IgD-negative memory B cell (primary cell): ENCODE results near the gene PDZD4. TPM values are rescaled to one million over a fixed set of nuclear protein-coding genes. Genes with fewer than 3 reads are reported as not detected.
A peak's percentile ranks its signal among the peaks of the same experiment; 100 is the strongest.

ENCODE experiments used
- H3K27ac Mint-ChIP-seq, 3 donors: one replicate each; pipeline ENCODE4 v1.8.0; 2020 to 2022; ENCODE audit warnings: mild to moderate bottlenecking in 3 of 3, mixed read lengths in 3 of 3, moderate library complexity in 1 of 3
- H3K27me3 Mint-ChIP-seq: one replicate; pipeline ENCODE4 v1.8.0; 2021; ENCODE audit warnings: mixed read lengths
- H3K36me3 Mint-ChIP-seq: one replicate; pipeline ENCODE4 v1.8.0; 2020; ENCODE audit warnings: mild to moderate bottlenecking, mixed read lengths
- H3K4me1 Mint-ChIP-seq, 3 donors: one replicate each; pipeline ENCODE4 v1.8.0; 2020 to 2022; ENCODE audit warnings: mixed read lengths in 3 of 3, mild to moderate bottlenecking in 1 of 3
- H3K4me3 Mint-ChIP-seq, 4 donors: one replicate each; pipeline ENCODE4 v1.8.0; 2020 to 2022; ENCODE audit warnings: mild to moderate bottlenecking in 4 of 4, mixed read lengths in 4 of 4, moderate library complexity in 3 of 4
- H3K9me3 Mint-ChIP-seq, 3 donors: one replicate each; pipeline ENCODE4 v1.8.0; 2020 to 2021; ENCODE audit warnings: mixed read lengths in 3 of 3, mild to moderate bottlenecking in 1 of 3
- polyA plus RNA-seq: library from polyadenylated mRNA; unstranded; fragments of 300-500 nt; fragmentation: Illumina TruSeq; gene quantifications from one replicate; pipeline ENCODE4 v1.2.3, GENCODE V29; 2021

The PDZD4 gene
- polyA plus RNA-seq, 1 donor from 2014 or later: 0.15 TPM

DNA sequence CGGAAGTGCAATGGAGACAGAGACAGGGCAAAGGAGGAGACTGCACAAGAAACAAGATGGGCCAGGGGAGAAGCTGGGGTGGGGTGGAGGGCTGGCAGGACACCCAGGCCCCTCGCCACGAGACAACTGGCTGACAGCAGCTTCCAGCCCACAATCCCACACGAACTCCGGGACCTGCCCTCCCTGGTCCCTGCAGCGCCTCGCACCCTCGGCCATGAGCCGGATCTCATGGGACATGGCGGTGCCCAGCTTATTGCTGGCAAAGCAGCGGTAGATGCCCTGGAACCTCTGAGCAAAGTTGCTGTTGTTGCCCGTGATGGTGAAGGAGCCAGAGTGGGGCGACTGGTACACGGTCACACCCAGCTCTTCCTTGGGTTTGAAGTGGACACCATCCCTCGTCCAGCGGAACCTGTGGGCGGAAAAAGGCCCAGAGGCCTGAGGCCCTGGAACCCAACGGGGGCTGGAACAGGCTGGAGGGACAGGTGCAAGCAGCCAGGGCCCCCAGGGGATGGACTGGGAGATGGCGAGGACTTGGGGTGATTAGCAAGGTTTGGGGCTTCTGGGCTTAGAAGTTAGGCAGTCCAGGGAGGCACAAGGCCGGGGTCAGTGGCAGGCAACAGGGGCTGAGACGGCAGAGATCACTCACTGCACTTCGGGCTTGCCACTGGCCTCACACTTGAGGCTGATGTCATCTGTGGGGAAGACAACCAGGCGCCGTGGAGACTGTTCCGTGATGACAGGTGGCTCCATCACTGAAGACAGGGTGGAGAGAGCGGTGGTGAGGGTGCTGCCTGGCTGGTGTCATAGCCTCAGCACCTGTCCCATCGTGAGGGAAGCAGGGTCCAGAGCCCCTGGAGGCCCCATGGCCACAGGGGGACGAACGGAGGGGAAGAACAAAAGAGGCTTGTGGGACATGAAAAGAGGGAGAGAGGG lies 41.9 kb upstream of the PDZD4 start:
- H3K9me3 Mint-ChIP-seq: peaks cover 0 to 3% (median 0%) of the 10 kb centered on the region in 3 donors
- no peak overlapping the region for H3K4me3 Mint-ChIP-seq
- H3K36me3 Mint-ChIP-seq: peaks cover 3% of the 10 kb centered on the region
- H3K27ac Mint-ChIP-seq: peak overlapping the region in 1 of 3 donors; percentile 39
- H3K4me1 Mint-ChIP-seq: no peaks in the 10 kb centered on the region
- H3K27me3 Mint-ChIP-seq: peaks cover 10% of the 10 kb centered on the region

DNA sequence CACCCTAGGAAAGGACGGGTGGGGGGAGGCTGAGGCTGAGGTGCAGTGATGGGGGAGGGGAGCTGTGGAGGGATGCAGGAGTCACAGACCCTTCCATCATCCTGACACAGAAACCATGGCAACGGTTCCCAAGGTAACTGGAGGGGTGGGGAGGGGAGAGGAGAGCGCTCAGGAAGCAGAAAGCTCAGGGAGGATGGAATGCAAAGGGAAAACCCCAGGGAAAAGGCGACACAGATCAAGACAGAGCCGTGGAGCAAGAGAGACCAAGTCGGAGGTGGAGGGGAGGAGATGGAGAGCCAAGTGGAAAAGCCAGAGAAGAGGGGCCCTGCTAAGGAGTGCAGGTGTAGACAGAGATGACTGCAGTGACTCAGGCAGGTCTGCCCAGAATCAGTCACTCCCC lies 41.1 kb upstream of the PDZD4 start:
- Mint-ChIP-seq H3K27ac (no peak overlapping the region), H3K4me3 (no peak overlapping the region), H3K9me3 (peaks cover 0 to 3% (median 0%) of the 10 kb centered on the region in 3 donors), H3K36me3 (peaks cover 3% of the 10 kb centered on the region), H3K27me3 (peaks cover 11% of the 10 kb centered on the region), H3K4me1 (no peaks in the 10 kb centered on the region)

DNA sequence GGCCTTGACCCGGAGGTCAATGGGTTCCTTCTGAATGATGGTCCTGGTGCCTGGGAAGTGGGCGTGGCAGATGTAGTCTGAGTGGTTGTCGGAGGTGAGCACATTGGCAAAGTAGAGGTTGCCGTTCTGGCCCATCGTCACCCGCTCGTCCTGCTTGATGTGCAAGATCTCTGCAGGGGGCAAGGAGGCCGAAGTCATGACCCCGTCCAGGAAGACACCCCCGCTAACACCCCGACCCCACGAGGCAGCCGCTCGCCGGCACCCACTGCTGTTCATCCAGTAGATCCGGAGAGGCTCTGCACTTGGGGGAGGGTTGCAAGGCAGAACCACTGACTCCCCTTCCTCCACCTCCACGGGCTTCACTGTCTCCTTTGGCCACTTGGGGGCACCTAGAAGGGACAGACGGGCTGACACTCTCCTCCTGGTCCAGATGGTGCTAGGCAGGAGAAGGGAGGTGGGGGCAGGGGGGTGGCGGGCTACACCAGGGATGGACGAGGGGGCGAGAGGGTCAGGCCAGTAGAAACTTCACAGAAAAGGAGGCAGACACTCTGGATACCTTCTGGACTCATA lies 40.5 kb upstream of the PDZD4 start:
- Mint-ChIP-seq H3K27me3 (peaks cover 12% of the 10 kb centered on the region), H3K4me3 (no peak overlapping the region), H3K27ac (no peak overlapping the region), H3K36me3 (peaks cover 3% of the 10 kb centered on the region), H3K9me3 (no peaks in the 10 kb centered on the region), H3K4me1 (no peaks in the 10 kb centered on the region)

DNA sequence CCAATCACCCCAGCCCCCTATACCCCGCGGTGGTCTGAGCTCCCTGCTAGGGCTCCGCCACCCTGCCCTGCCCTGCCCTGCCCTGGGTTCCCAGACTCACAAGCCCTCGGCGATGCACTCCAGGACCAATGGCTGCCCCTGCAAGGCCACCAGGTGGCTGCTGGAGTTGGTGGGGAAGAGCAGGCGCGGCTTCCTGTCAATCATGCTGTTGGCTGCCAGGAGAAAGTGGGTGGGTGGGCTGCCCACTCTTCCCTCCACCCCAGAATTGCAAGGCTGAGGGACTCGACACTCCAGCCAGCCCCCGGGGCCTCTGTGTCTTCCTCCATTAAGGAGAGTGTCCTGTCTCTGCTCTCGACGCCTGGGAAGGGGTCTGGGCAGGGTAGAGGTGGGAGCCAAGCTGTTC lies 39.9 kb upstream of the PDZD4 start:
- no peak overlapping the region for H3K27ac Mint-ChIP-seq
- H3K9me3 Mint-ChIP-seq: no peaks in the 10 kb centered on the region
- no peaks in the 10 kb centered on the region for H3K4me1 Mint-ChIP-seq
- H3K27me3 Mint-ChIP-seq: peaks cover 14% of the 10 kb centered on the region
- peaks cover 3% of the 10 kb centered on the region for H3K36me3 Mint-ChIP-seq
- H3K4me3 Mint-ChIP-seq: no peak overlapping the region

DNA sequence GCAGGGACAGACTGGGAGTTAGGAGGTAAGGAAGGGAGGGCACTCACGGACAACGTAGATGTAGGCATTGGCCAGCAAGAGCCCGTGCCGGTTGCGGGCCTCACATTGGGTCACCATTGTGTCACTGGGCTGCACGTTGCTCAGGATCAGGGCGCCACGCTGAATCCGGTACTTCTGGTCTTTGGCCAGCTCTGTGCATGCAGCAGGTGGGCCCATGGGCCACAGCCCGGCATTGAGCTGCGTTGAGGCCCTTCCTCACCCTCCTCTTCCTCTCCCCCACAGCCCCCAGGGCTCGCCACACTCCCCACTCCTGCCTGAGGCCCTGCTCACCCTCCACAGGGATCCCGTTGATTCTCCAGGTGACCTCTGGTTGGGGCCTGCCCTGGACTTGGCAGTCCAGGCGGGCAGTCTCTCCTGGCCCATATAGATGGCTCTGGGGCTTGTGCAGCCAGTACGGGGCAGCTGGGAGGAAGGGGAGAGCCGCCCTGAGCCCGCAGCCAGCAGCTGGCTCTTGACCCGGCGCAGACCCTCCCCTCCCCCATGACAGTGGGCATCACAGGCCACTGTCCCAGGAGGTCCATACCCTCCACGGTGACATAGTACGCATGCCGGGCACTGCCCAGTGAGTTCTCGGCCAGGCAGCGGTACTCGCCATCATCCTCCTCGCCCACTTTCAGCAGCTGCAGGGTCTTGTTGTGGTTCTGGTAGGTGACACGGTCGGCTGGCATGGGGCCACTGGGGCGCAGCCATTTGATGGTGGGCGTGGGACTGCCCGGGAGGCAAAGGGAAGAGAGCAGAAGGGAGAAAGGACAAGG lies 39.3 kb upstream of the PDZD4 start:
- Mint-ChIP-seq H3K27ac (no peak overlapping the region), H3K4me3 (no peak overlapping the region), H3K4me1 (no peaks in the 10 kb centered on the region), H3K27me3 (peaks cover 14% of the 10 kb centered on the region), H3K9me3 (no peaks in the 10 kb centered on the region), H3K36me3 (peaks cover 2% of the 10 kb centered on the region)

DNA sequence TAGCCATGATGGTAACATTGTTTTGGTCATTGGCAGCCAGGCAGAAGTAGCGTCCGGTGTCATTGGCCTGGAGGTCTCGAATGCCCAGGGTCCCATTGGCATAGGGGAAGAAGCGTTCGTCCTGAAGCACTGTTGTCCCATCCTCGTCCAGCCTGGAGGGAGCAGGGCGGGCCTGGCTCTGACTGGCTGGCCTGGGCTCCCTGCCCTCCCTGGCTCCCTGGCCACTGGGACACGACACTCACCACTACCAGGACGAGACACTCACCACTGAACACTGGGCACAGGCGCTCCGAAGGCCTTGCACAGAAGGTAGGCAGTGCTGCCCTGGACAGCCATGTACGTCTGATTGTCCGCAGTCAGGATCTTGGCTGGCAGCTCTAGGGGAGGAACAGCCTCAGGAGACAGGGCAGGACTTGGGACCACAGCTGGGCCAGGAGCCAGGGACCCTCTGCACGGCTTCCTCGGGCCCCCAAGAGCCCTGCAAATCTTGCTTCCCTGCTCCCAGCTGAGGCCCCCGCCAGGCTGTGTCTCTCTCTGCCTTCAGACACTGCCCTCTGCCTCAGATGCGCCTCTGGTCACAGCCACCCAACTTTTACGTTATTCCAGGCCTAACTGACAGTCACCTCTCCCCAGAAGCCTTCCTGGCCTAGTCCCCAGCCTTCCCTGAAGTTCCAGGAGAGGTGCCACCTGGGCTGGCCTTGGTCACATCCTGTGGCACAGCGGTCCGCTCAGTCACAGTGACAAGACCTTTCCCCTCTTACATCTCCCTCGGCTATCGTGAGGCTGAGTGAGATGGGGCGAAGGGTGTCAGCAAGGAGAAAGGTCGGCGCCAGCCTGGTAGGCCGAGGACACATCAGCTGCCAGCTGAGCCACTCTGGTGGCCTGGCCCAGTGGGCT lies 38.5 kb upstream of the PDZD4 start:
- no peaks in the 10 kb centered on the region for H3K4me1 Mint-ChIP-seq
- H3K4me3 Mint-ChIP-seq: no peak overlapping the region
- H3K36me3 Mint-ChIP-seq: peaks cover 1% of the 10 kb centered on the region
- H3K9me3 Mint-ChIP-seq: no peaks in the 10 kb centered on the region
- H3K27ac Mint-ChIP-seq: no peak overlapping the region
- peaks cover 14% of the 10 kb centered on the region for H3K27me3 Mint-ChIP-seq

DNA sequence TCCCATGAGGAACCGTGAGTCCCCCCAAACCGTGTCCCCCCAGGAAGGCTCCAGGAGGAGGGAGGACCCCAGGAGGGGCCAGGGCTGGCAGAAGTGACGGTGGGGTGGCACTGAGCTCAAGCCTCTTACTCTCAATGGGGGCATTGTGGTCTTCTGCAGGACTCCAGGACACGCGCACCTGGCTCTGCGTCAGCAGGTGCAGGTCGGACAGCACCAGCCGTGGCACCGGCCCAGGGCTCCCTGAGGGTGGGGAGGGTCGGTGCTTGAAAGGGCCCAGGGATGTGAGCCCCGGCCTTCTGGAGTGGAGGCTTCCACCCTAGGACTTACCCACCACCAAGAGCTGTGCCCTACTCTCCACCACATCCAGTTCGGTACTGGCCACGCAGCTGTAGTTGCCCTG lies 37.3 kb upstream of the PDZD4 start:
- H3K9me3 Mint-ChIP-seq: no peaks in the 10 kb centered on the region
- peaks cover 11% of the 10 kb centered on the region for H3K27me3 Mint-ChIP-seq
- H3K4me1 Mint-ChIP-seq: no peaks in the 10 kb centered on the region
- no peak overlapping the region for H3K27ac Mint-ChIP-seq
- H3K36me3 Mint-ChIP-seq: peaks cover 1% of the 10 kb centered on the region
- no peak overlapping the region for H3K4me3 Mint-ChIP-seq

DNA sequence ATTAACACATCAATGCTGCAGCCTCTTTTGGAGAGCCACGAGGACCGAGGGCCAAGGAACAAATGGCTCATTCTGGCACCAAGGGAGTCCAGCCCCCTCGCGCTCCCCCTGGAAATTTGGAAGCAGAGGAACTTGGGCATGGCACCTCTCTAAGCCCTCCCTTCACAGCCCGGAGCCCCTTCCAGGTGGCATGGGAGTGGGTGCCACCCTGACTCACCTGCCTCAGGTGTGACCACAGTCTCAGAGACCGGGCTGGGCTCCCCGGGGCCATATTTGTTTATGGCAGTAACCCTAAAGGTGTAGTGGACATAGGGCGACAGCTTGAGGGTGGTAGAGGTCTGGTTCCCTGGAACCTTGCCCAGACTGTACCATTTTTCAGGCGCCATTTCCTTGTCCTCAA lies 36.8 kb upstream of the PDZD4 start:
- Mint-ChIP-seq H3K9me3 (no peaks in the 10 kb centered on the region), H3K27me3 (peaks cover 11% of the 10 kb centered on the region), H3K4me1 (no peaks in the 10 kb centered on the region), H3K36me3 (peaks cover 1% of the 10 kb centered on the region), H3K27ac (no peak overlapping the region), H3K4me3 (no peak overlapping the region)

DNA sequence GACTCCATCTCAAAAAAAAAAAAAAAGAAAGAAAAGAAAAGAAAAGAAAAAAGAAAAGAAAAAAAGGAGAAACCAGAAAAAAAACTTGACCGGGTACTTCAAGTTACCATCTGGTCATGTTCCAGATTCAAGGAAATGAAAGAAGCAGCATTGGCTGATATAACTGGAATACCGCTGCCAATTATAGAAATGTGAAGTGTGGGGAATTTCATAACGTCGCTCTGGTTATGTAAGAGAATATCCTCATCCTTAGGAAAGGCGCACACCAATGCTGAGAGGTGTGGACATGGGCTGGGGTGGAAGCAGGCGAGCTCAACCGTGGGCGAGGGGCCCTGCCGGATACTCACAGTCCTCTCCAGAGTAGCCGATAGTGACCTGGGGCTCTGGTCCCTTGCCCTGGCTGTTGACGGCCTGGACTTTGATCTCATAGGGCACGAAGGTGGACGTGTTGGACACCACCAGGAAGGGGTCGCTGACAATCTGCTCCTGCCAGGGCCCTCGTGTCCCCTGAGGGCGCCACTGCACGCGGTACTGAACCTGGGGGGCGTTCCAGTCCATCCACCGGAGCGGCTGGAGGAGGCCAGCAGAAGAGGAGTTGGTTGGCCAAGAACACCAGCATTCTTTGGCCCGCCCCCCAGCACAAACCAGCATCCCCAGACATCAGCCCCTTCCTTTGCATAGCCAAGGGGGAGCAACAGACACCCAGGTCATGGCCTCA lies 36.1 kb upstream of the PDZD4 start:
- no peaks in the 10 kb centered on the region for H3K9me3 Mint-ChIP-seq
- H3K27ac Mint-ChIP-seq: no peak overlapping the region
- peaks cover 0 to under 1% (median 0%) of the 10 kb centered on the region in 3 donors for H3K4me1 Mint-ChIP-seq
- H3K27me3 Mint-ChIP-seq: peaks cover 11% of the 10 kb centered on the region
- H3K36me3 Mint-ChIP-seq: peaks cover 1% of the 10 kb centered on the region
- peak overlapping the region in 1 of 4 donors; percentile 21 for H3K4me3 Mint-ChIP-seq

DNA sequence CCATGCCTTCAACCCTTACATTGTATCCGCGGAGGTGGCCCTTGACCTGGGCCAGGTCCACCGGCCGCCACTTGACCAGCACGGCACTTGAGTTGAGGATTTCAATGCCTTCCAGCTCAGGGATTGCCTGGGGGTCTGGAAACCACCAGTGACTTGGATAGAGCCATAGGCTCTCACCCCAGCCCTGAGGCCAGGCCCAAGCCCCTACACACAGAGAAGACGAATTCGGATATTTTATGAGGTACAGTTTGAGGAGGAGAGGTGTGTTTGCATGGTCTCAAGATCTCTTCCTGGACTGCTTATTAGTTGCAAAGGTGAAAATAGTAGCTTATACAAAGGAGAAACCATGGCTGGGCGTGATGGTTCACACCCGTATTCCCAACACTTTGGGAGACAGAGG lies 35.3 kb upstream of the PDZD4 start:
- H3K4me1 Mint-ChIP-seq: peaks cover 0 to 8% (median 0%) of the 10 kb centered on the region in 3 donors
- H3K9me3 Mint-ChIP-seq: no peaks in the 10 kb centered on the region
- no peak overlapping the region for H3K4me3 Mint-ChIP-seq
- H3K27me3 Mint-ChIP-seq: peaks cover 10% of the 10 kb centered on the region
- no peak overlapping the region for H3K27ac Mint-ChIP-seq
- no peaks in the 10 kb centered on the region for H3K36me3 Mint-ChIP-seq

DNA sequence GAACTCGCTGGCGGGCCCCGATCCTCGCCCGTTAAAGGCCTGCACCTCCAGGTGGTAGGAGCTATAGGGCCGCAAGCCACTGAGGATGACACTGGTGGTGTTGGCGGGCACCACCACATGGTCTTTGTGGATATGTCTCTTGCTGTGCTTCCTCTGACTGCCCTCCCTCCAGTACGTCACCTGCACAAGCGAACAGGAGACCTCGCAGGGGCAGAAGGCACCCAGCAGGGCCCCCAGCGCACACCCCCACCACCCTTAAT lies 34.9 kb upstream of the PDZD4 start:
- Mint-ChIP-seq H3K36me3 (no peaks in the 10 kb centered on the region), H3K9me3 (no peaks in the 10 kb centered on the region), H3K27ac (no peak overlapping the region), H3K4me1 (peaks cover 0 to 9% (median 0%) of the 10 kb centered on the region in 3 donors), H3K27me3 (peaks cover 7% of the 10 kb centered on the region), H3K4me3 (no peak overlapping the region)

DNA sequence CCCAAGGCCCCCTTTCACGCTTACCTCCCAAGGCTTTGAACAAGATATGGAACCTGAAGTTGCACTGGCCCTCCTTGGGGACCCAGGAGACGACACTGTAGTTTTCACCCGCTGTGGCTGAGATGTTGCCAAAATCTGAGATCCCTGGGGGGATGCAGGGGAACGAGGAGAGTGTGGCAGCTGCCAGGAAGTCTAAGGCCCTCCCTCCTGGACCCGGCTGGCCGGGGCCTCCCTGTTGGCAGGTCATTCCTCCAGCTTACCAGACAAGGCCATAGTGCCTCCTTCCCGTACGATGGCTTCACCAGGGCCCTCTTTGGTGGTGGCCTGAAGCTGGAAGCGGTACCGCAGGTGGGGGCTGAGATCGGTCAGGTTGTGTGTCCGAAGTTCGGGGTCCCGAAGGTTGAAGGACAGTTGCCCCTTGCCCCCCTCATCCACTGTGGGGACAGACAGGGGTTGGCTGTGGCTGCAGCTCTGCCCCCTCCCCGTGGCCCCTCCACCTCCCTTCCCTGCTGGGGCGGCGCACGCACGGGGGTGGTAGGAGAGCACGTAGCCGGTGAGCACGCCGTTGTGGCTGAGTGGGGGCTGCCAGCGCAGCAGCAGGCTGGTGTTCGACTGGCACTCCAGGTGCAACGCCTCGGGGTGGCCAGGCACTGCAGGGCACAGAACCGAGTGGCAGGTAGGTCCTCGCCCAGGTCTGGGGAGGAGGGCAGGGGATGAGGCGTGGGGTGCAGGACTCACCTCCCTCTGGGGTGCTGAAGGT lies 34.4 kb upstream of the PDZD4 start:
- Mint-ChIP-seq H3K27me3 (peaks cover 5% of the 10 kb centered on the region), H3K4me1 (peaks cover 0 to 9% (median 0%) of the 10 kb centered on the region in 3 donors), H3K27ac (no peak overlapping the region), H3K36me3 (no peaks in the 10 kb centered on the region), H3K4me3 (no peak overlapping the region), H3K9me3 (no peaks in the 10 kb centered on the region)

DNA sequence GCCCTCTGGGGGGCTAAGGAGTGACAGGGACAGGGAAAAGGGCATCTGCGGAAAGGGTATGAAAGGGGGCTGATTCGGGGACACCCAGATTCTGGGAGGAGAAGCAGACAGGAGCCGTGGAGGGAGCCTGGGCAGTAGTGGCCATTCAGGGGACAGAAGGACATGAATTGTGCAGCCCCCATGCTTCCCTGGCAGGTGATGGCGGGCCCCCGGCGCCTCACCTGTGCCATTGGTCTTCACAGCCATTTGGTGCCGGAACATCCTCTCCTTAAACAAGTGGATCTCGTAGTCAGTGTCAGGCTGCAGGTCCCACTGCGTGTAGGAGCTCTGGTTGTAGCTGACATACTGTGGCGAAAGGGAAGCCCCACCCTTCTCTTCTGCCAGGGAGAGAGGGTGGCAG lies 33.8 kb upstream of the PDZD4 start:
- peaks cover 0 to 11% (median 0%) of the 10 kb centered on the region in 3 donors for H3K4me1 Mint-ChIP-seq
- no peaks in the 10 kb centered on the region for H3K9me3 Mint-ChIP-seq
- H3K36me3 Mint-ChIP-seq: no peaks in the 10 kb centered on the region
- no peak overlapping the region for H3K27ac Mint-ChIP-seq
- peaks cover 5% of the 10 kb centered on the region for H3K27me3 Mint-ChIP-seq
- no peak overlapping the region for H3K4me3 Mint-ChIP-seq
